CD14-positive monocyte (primary cell): ENCODE measurements around the gene CYP27A1. TPM values are rescaled to one million over a fixed set of nuclear protein-coding genes. Genes with fewer than 3 reads are reported as not detected.

Experiments used
- DNase-seq, 3 donors: peaks; one replicate each; pipeline ENCODE4 v3.0.0-alpha.2; 2011 to 2022
- H2AFZ ChIP-seq: 2 replicates; pipeline ENCODE4 v1.6.0; 2012; ENCODE audit warnings: mild to moderate bottlenecking, low read depth, low read length, inconsistent platforms; ENCODE audit not compliant: insufficient read depth, poor library complexity, severe bottlenecking
- H3K27ac ChIP-seq, 2 donors: 1 replicate in 1 of 2; 2 replicates in 1 of 2; pipeline ENCODE4 v1.5.1; 2012 to 2013; ENCODE audit warnings: low read length in 2 of 2, control low read depth in 1 of 2, inconsistent platforms in 1 of 2, low read depth in 1 of 2, mild to moderate bottlenecking in 1 of 2
- H3K27me3 ChIP-seq, 2 donors: one replicate each; pipeline versions ENCODE4 v1.6.0 to v1.6.1; 2011 to 2013; ENCODE audit warnings: low read length in 2 of 2; ENCODE audit not compliant: control insufficient read depth in 2 of 2, insufficient read depth in 2 of 2
- H3K36me3 ChIP-seq, 2 donors: replicated peaks in 1 of 2; 1 replicate in 1 of 2; 2 replicates in 1 of 2; pipeline versions ENCODE4 v1.5.1 to v1.6.1; 2012 to 2013; ENCODE audit warnings: low read length in 2 of 2, control low read depth in 1 of 2, inconsistent platforms in 1 of 2, mild to moderate bottlenecking in 1 of 2; ENCODE audit not compliant: insufficient read depth in 2 of 2, control insufficient read depth in 1 of 2
- H3K4me1 ChIP-seq, 2 donors: 1 replicate in 1 of 2; 2 replicates in 1 of 2; pipeline versions ENCODE4 v1.5.1 to v1.6.1; 2012 to 2013; ENCODE audit warnings: low read length in 2 of 2, control low read depth in 1 of 2, inconsistent platforms in 1 of 2, mild to moderate bottlenecking in 1 of 2, moderate library complexity in 1 of 2; ENCODE audit not compliant: insufficient read depth in 2 of 2, control insufficient read depth in 1 of 2
- H3K4me2 ChIP-seq: replicated peaks from 2 replicates; pipeline ENCODE3; 2012; ENCODE audit warnings: low read length, moderate library complexity, mild to moderate bottlenecking; ENCODE audit not compliant: poor library complexity, severe bottlenecking; ENCODE audit errors: extremely low read depth
- H3K4me3 ChIP-seq, 3 experiments: fragments of 200-600 bp in 1 of 3; sonication (generic) in 1 of 3; replicated peaks in 1 of 3; 1 replicate in 2 of 3; 2 replicates in 1 of 3; pipeline ENCODE4 v1.5.1; 2011 to 2013; ENCODE audit warnings: low read length in 3 of 3, mild to moderate bottlenecking in 3 of 3, control low read depth in 2 of 3, low read depth in 2 of 3, inconsistent platforms in 1 of 3, moderate library complexity in 1 of 3
- H3K79me2 ChIP-seq: 2 replicates; pipeline ENCODE4 v1.6.0; 2012; ENCODE audit warnings: mild to moderate bottlenecking, control low read depth, inconsistent platforms, low read length, moderate library complexity; ENCODE audit not compliant: insufficient read depth
- H3K9ac ChIP-seq: 2 replicates; pipeline ENCODE4 v1.6.0; 2017; ENCODE audit warnings: low read length, mild to moderate bottlenecking; ENCODE audit not compliant: insufficient read depth, poor library complexity, severe bottlenecking
- H3K9me3 ChIP-seq, 2 donors: replicated peaks in 1 of 2; 1 replicate in 1 of 2; 2 replicates in 1 of 2; pipeline versions ENCODE4 v1.5.1 to v1.6.1; 2012 to 2013; ENCODE audit warnings: low read length in 2 of 2, control low read depth in 1 of 2; ENCODE audit not compliant: control insufficient read depth in 1 of 2, insufficient read depth in 1 of 2
- H4K20me1 ChIP-seq: 2 replicates; pipeline ENCODE4 v1.6.0; 2012; ENCODE audit warnings: mild to moderate bottlenecking, low read length, control low read depth, moderate library complexity; ENCODE audit not compliant: insufficient read depth
- H3K27ac Mint-ChIP-seq, 7 donors: one replicate each; pipeline ENCODE4 v1.8.0; 2020; ENCODE audit warnings: mild to moderate bottlenecking in 7 of 7, mixed read lengths in 7 of 7, moderate library complexity in 6 of 7, inconsistent platforms in 2 of 7
- H3K27me3 Mint-ChIP-seq, 3 donors: one replicate each; pipeline ENCODE4 v1.8.0; 2021 to 2022; ENCODE audit warnings: low read depth in 3 of 3, mild to moderate bottlenecking in 3 of 3, mixed read lengths in 3 of 3, moderate library complexity in 3 of 3, inconsistent platforms in 1 of 3
- H3K36me3 Mint-ChIP-seq, 2 donors: one replicate each; pipeline ENCODE4 v1.8.0; 2020; ENCODE audit warnings: mixed read lengths in 2 of 2, inconsistent platforms in 1 of 2, mild to moderate bottlenecking in 1 of 2
- H3K4me1 Mint-ChIP-seq: one replicate; pipeline ENCODE4 v1.8.0; 2020; ENCODE audit warnings: mild to moderate bottlenecking, mixed read lengths
- H3K4me3 Mint-ChIP-seq, 2 donors: one replicate each; pipeline ENCODE4 v1.8.0; 2020; ENCODE audit warnings: mild to moderate bottlenecking in 2 of 2, mixed read lengths in 2 of 2, moderate library complexity in 1 of 2
- H3K9me3 Mint-ChIP-seq, 7 donors: one replicate each; pipeline ENCODE4 v1.8.0; 2020 to 2022; ENCODE audit warnings: mixed read lengths in 7 of 7, mild to moderate bottlenecking in 6 of 7, moderate library complexity in 6 of 7, inconsistent platforms in 2 of 7
- WGBS: methylation state at CpG from one replicate; pipeline ENCODE4 v1.1.5; 2013; ENCODE audit warnings: missing lambda C conversion rate; ENCODE audit not compliant: insufficient coverage; 5-methylcytosine and 5-hydroxymethylcytosine counted together
- intact Hi-C, 2 donors: fragments of 100-400 bp; cut with micrococcal nuclease; formaldehyde crosslinking; loops; one replicate each; pipeline versions ENCODE4 v1.15.0 to v1.15.1; 2023
- polyA plus RNA-seq, 3 donors: library from polyadenylated mRNA; depleted of rRNA in 1 of 3; unstranded in 2 of 3; stranded (reverse) in 1 of 3; fragments of 300-500 nt in 2 of 3; fragments of >200 nt in 1 of 3; fragmentation: Illumina TruSeq in 2 of 3; gene quantifications; 1 replicate in 2 of 3; 2 replicates in 1 of 3; pipeline ENCODE4 v1.2.3, GENCODE V29; 2012 to 2021
- TF ChIP-seq, protein P1 (sequence below): fragments of 200-600 bp; IDR thresholded peaks from one replicate; pipeline ENCODE4 v1.8.0; 2022; ENCODE audit warnings: antibody characterized with exemption, mild to moderate bottlenecking

The CYP27A1 gene
- polyA plus RNA-seq, 3 donors, result 151 to 218 (median 214) TPM

DNA sequence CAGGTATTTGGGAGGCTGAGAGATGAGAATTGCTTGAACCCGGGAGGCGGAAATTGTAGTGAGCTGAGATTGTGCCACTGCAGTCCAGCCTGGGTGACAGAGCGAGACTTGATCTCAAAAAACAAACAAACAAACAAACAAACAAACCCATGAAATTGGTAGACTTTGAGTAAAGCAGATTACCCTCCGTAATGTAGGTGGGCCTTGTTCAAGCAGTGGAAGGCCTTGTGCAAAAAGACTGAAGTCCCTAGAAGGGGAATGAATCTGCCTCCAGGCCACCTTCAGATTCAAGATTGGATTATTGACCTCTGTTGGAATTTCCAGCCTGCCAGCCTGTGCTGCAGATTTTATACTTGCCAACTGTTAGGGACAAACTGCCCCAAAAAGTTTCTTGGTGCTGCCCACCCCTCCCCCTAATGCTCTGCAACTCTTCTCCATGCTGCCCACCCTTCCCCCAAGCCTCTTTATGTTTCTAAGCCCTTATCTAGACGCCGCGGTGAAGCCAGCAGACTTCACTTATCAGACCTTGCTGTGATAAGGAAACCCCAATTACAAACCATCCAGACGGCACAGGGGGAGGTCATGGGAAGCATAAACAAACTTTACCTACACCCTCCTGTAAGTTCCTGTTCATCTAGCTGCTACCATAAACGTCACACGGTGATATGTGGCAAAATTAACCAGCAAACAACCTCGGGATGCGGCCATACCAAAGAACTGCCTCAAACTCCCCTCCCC is 17.0 kb downstream of the CYP27A1 start:
- no peak for DNase-seq
- Mint-ChIP-seq H3K27me3 (peaks cover 39 to 47% (median 40%) of the 10 kb centered on the region in 3 donors), H3K9me3 (peaks cover 0 to 13% (median 0%) of the 10 kb centered on the region in 7 donors), H3K4me1 (peaks cover 14% of the 10 kb centered on the region), H3K27ac (no peak overlapping the region), H3K36me3 (peaks cover 26 to 27% of the 10 kb centered on the region in 2 donors), H3K4me3 (peak overlapping the region in 1 of 2 donors; percentile 79)
- intact Hi-C loops, result loop anchor here in 1 of 2 donors (5.0 kb wide), 1 partner anchor 33 kb away; the partner anchor contains the start of gene PRKAG3
- WGBS, result 23% methylated on average over 7 of the region's 12 CpGs
- Histone ChIP-seq H3K4me2 (no peak overlapping the region), H3K36me3 (no peaks in the 10 kb centered on the region), H3K27me3 (peaks cover 22 to 39% of the 10 kb centered on the region in 2 donors), H3K79me2 (no peaks in the 10 kb centered on the region), H3K4me3 (no peak overlapping the region), H2AFZ (no peak overlapping the region), H3K9me3 (no peaks in the 10 kb centered on the region), H3K27ac (no peak overlapping the region), H3K4me1 (peaks cover 5 to 10% of the 10 kb centered on the region in 2 donors), H4K20me1 (peaks cover 71% of the 10 kb centered on the region), H3K9ac (no peak overlapping the region)
- TF ChIP-seq, protein P1, sequence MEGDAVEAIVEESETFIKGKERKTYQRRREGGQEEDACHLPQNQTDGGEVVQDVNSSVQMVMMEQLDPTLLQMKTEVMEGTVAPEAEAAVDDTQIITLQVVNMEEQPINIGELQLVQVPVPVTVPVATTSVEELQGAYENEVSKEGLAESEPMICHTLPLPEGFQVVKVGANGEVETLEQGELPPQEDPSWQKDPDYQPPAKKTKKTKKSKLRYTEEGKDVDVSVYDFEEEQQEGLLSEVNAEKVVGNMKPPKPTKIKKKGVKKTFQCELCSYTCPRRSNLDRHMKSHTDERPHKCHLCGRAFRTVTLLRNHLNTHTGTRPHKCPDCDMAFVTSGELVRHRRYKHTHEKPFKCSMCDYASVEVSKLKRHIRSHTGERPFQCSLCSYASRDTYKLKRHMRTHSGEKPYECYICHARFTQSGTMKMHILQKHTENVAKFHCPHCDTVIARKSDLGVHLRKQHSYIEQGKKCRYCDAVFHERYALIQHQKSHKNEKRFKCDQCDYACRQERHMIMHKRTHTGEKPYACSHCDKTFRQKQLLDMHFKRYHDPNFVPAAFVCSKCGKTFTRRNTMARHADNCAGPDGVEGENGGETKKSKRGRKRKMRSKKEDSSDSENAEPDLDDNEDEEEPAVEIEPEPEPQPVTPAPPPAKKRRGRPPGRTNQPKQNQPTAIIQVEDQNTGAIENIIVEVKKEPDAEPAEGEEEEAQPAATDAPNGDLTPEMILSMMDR, result no peak

- H3K27ac Mint-ChIP-seq, result no peak overlapping the region
- no peak overlapping the region for H3K27ac ChIP-seq
- H2AFZ ChIP-seq, result no peak overlapping the region
- 58% methylated on average over 2 of the region's 6 CpGs for WGBS
- H3K9me3 ChIP-seq, result peaks cover 3 to 9% of the 10 kb centered on the region in 2 donors
- peaks cover 5 to 10% of the 10 kb centered on the region in 2 donors for H3K4me1 ChIP-seq
- no peak for DNase-seq
- H3K9me3 Mint-ChIP-seq, result peaks cover 5 to 21% (median 10%) of the 10 kb centered on the region in 7 donors
- H3K4me1 Mint-ChIP-seq, result peaks cover 14% of the 10 kb centered on the region
- H3K9ac ChIP-seq, result no peak overlapping the region
- peaks cover 61% of the 10 kb centered on the region for H4K20me1 ChIP-seq
- peaks cover 36 to 40% (median 37%) of the 10 kb centered on the region in 3 donors for H3K27me3 Mint-ChIP-seq
- peak overlapping the region in 1 of 2 donors; percentile 79 for H3K4me3 Mint-ChIP-seq
- no peaks in the 10 kb centered on the region for H3K79me2 ChIP-seq
- no peaks in the 10 kb centered on the region for H3K36me3 ChIP-seq
- H3K4me3 ChIP-seq, result no peak overlapping the region
- H3K4me2 ChIP-seq, result no peak overlapping the region
- TF ChIP-seq, protein P1, result no peak
- peaks cover 22 to 39% of the 10 kb centered on the region in 2 donors for H3K27me3 ChIP-seq
- intact Hi-C loops, result loop anchor here in 1 of 2 donors (5.0 kb wide), 1 partner anchor 32 kb away; the partner anchor contains the start of gene PRKAG3
- H3K36me3 Mint-ChIP-seq, result peaks cover 25 to 28% of the 10 kb centered on the region in 2 donors
These were observed 18.0 kb downstream of the CYP27A1 start for GRCh38 chr2:218799990-218800389.
